Activated T-helper 1 cell treated with Interleukin-2 at 50 U/mL for 16 hours (primary cell): Measurements from ENCODE around the gene PAX7.
"Not testable (repeated sequence)": the region's sequence is repeated elsewhere in the genome, so short reads cannot be mapped to it uniquely, and the experiment has no call there.

ENCODE experiments used
- DNase-seq: peaks from one replicate; pipeline ENCODE4 v3.0.0-alpha.2; 2020; ENCODE audit warnings: low read depth

PAX7 gene

DNA sequence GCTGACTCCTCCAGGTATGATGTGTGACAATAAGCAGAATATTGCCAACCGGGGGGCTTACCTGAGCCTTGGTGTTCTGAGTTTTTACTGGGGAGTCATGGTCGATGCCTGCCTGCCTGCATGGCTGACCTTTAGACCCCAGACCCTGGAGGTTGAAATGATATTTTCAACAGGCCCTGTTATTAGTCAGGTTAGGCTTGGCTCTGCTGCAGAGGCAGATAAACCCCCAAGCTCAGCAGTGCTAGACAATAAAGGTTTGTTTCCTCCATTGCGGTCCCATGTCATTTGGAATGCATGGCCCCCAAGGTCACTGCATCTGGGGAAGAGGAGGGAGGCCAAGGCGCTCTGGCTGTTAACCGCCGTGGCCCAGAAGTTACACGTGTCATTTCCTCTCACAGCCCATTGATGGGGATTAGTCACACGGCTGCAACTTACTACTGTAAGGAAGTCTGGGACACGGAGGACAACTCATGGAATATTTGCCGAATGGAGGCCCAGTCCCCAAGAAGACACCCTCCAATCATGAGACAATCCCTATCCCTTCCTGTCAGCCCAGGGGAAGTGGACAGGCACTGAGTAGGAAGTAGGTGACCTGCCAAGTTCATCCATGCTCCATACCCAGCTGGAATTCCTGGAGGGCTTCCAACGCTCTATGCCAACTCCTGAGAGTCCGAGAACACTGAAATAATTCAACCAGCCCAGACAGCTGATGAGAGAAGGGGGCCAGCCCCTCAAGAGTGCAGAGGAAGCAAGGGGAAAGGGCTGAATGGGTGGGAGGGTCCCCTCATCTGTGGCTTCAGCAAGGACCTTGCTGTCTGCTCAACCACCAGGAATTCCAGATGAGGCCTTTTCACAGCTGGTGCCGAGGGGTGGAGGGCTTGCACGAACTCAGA lies 131.5 kb downstream of the PAX7 start:
- no peak for DNase-seq

DNA sequence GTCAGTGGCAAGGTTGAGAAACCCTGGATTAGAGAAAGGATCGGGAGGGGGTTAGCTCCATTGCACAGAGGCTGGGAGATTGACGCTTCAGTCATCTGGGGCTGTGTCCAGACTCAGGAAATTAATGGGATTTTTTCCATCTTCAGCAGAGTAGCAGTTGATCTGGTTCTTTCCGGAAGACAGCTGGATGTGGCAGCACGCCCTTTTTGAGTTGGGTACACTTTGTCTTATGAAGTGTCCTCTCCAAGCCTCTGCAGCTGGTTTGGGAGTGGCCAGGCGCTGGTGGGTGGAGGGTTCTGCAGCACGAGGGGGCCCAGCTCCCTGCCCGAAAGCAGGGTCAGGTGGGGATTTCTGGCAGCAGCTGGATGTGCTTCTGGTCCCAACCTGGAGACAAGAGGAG lies 133.7 kb downstream of the PAX7 start:
- no peak for DNase-seq

DNA sequence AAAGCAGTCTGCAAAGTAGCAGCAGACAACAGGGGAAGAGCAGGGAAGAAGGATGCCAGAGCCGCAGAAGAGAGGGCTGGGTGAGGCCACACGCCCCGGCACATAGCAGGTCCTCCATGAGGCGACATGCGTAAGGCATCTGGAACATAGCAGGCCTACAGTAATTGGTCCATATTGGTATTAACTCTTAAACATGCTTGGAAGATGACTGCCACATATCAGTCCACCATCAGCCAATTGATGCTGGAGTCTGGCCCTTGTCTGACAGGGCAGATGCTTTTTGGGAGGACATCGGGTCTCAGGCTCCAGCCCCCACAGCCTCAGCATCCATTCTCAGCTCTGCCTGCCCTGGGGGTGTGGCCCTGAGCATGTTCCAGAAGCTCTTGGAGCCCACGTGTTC lies 135.1 kb downstream of the PAX7 start:
- DNase-seq: no peak

DNA sequence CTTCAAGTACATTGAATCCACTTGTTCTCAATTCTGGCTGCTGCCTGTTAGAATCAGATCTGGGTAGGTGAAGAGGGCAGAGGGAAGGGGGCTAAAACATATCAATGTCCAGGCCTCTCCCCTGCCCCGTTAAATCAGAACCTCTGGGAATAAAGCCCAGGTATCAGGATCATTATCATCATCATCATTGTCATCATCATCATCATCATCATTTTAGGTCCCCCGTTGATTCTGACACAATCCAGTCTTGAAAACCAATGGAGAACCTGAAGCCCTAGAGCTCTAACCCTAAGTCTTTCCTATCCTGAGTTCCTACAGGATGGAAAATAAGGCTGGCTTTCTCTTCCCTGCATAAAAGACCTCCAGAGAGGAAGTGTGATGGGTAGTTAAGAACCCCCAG lies 135.7 kb downstream of the PAX7 start:
- DNase-seq: no peak

DNA sequence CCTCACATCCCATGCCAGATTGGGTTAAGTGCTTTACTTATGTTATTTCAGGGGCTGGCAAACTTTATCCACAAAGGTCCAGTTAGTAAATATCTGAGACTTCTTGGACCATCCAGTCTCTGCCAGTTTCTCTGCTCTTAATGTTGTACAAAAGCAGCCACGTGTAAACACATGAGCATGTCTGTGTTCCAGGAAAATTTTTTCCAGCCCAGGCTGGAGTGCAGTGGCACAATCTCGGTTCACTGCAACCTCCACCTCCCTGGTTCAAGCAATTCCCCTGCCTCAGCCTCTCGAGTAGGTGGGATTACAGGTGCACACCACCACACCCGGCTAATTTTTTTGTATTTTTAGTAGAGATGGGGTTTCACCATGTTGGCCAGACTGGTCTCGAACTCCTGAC lies 136.9 kb downstream of the PAX7 start:
- DNase-seq: not testable (repeated sequence)

DNA sequence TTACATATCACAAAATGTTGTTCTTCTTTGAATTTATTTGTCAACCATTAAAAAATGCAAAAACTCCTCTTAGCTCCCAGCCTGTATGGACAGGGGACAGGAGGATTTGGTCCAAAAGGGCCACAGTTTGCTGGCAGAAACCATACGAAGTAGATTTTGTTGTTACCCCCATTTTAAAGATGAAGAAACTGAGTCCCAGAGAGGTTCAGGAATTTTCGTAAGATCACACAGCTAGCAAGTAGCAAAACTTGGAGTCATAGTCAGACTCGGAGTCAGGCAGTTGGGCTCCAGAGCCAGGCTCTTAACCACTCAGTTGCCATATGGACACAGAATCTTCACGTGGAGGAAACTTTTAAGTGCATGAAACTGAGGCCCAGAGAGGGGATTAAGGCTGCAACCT lies 137.4 kb downstream of the PAX7 start:
- no peak for DNase-seq

DNA sequence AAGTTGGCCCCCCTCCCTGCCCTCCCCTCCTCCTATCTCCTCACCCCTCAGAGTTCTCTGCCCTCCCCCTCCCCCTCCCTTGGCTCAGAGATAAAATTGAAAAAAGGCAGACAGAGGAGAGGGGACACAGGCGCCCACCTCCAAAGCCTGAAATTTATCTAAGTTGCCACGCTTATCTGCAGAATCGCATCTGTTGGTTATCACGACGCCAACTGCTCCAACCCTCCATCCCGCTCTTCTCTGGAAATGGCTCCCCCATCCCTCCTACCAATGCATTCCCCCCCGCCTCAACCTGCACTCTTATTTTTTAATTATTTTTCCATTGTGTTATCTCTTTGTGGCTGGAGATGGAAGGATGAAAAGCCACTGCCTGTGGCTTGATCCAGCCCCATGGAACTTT lies 138.5 kb downstream of the PAX7 start:
- DNase-seq: no peak

DNA sequence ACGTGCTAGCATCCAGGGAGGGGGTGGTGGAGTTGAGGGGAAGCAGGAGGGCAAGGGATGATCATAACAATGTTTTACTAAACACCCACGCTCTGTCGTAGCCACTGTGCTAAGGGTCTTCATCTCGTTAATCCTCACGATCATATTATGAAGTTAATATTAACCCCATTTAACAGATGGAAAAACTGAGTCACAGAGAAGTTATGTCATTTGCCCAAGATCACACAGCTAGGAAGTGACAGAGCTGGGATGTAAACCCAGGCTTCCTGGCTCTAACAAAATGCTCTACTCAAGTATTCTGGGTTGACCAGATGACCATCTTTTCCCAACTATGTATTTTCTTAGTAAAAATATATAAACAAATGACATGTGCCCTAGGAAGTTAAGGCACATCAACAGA lies 140.2 kb downstream of the PAX7 start:
- DNase-seq: no peak

DNA sequence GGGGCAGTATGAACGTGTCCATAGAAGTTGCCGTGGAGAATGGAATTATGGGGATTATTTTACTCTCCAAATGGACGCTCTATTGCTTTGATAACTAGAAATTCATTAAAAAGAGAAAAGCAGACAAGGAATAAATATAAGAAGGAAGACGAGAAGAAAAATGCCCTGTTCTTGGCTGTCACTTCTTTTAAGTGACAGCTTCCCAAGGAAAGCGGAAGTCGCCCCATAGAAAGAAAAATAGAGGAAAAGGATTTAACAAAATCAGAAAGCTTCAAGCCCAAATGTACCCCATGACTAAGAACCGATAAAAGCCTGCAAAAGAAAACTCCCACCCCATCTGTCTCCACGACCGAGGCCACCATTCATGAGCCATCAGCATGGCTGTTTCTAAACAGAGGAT lies 143.1 kb downstream of the PAX7 start:
- no peak for DNase-seq

DNA sequence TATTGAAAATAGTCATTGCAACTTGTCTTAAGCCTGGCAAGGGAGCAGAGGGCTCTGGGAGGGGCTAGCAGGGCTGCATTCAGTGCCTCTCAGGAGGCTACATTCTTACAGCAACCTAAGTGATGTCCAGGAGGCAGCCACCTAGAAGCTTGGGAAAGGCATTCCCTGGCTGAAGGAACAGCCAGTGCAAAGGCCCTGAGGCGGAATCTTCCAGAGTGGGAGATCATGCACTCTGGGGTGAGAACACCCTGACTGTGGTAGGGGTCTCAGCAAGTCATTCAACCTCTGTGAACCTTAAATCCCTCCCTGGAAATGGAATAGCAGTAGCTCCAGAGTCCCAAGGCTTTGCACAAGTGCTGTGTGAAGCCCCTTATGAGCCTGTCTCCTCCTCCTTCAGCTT lies 144.7 kb downstream of the PAX7 start:
- no peak for DNase-seq

DNA sequence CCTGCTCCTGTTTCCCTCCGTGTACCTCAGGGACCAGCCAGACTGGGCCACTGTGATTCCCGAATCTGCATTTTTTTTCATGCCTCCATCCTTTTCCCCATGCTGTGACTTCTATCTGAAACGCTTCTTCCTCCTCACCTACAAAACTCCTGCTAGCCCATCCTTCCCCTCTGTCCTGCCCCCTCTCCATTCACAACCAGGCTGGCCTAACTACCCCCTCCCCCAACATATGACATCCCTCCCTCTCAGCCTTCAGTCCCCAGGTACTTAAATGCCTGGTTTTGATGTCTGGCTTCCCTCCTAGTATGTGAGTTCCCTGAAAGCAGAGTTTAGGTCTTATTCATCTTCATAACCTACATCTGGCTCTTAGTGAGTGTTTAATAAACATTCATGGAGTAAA lies 146.1 kb downstream of the PAX7 start:
- no peak for DNase-seq

DNA sequence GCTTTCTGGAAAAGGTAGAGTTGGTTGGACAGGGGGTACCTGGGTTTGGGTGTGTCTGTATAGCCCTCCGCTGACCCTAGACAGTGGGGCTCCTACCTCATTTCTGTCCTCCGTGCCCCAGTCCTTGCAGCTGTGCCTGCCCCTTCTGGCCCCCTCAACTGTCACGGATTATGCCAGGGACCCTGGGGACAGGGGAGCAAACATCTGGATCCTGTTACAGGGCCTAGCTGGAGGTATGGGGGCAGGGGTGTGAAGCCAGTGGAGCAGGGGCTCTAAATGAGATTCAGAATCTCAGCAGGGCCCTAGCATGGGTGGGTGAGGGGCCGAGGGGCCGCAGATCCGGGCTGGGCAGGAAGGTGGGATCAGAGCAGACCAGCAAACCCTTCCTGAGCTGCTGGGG lies 147.8 kb downstream of the PAX7 start:
- DNase-seq: no peak

DNA sequence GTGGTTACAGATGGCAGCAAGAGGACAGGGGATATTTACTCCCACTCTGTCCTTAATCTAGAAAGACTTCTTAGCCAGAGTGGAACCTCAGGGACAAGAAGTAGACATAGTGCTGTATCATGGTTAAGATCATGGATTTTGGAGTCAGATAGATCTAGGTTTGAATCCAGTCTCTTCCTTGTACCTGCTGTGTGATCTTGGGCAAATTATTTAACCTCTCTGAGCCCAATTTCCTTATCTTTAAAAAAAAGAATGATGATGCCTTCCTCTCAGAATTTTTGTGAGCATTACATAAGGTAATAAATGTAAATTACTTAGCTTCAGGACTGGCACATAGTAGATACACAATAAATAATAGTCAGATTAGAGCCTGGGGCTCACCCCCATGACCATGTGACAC lies 150.4 kb downstream of the PAX7 start:
- DNase-seq: no peak

DNA sequence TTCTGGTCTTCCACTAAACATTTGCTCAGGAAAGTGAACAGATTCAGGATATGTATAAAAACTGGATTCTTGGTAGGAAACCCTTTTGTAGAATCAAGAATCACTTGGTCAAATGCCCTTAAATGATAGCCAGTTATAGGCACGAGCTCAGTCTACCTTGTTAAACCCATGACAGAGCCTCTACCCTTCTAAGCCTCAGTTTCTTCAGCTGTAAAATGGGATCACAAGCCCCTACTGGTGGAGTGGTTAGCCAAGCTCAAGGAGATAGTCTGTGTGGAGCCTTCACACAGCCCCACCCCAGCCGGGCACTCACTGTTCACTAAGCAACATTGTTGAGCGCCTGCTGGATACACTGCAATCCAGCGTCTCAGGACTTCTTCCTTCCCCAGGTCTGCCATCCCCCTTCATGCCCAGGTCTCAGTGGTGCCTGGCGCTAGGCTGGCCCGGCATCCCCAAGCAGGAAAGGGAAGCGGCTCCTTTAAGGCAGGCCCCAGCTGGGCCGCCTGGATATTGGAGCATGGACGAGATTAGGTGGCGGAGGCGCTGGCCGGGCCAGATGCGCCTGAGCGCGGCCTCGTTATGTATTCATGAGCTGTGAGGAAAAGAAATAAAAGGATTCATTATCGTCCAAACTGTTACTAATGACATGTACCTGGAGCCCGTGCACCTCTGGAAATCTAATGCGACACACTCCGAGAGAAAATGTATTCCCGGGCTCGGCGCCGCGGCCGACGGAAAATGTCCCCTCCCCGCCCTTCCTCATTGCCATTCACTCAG lies 153.2 kb downstream of the PAX7 start:
- DNase-seq: no peak

DNA sequence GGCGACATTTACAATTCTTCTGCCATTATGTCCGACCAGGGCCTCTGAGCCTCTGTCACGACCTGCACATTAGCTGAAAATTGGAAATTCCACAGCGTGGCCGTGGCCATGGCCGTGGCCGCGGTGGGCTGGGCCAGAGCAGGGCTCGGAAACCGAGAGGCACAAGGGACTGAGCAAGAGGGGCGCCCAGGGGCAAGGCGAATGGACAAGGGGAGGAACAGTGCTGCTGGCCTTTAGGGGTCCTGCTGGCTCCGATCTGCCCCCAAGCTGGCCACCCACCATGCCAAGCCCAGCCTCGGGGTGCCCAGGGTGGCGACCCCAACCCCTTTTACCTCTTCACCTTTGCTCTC lies 153.8 kb downstream of the PAX7 start:
- DNase-seq: no peak

DNA sequence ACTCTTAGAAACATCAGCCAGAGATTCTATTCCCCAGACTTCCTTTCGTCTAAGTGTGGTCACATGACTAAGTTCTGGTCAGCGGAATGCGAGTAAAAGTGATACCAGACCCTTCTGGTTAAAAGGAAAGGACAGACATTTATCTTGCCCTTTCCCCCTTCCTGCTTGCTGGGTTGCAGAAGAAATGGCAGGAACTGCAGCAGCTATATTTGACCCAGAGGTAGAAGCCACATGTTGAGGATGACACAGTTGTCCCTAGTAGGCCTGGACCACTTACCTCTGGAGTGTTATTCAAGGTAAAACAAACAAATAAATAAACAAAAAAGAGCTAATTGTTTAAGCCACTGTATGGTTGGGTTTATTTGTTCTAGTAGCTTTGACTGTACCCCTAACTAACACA lies 155.5 kb downstream of the PAX7 start:
- no peak for DNase-seq

DNA sequence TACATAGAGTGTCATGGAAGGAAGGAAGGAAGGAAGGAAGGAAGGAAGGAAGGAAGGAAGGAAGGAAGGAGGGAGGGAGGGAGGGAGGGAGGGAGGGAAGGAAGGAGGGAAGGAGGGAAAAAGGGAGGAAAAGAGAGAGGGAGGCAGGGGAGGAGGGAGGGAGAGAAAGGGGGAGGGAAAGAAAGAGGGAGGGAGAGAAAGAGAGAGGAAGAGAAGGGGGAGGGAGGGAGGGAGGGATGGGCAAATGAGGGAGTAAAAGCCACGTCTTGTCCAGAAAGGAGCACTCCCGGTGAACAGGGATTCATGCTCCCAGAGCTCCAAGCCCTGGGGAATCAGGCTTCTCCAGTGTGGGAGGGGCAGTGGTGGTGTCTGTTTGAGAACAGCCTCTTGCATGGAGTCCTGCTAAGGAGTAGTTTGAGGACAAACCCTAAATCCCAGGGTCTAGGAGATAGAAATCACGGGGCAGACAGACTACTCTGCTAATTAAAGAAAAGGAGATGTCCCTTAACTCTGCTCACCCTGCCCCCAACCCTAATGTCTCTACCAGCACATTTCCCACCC lies 157.3 kb downstream of the PAX7 start:
- DNase-seq: no peak

DNA sequence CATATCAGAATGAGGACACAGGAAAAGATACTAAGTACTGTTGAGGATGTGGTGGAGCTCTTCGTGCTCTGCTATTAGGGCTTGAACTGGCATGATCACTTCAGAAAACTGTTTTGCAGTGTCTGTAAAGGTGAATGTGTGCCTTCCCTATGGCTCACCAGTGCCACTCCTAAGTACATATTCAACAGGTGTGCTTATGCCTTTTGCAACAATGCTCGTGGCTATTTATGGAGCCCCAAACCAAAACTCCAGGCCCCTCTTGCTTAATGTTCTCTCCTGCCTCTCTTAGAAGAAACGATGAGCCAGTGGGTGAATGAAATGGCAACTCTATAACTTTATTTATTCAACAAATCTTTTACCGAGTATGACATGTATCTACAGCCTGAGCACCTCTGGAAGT lies 158.6 kb downstream of the PAX7 start:
- no peak for DNase-seq

DNA sequence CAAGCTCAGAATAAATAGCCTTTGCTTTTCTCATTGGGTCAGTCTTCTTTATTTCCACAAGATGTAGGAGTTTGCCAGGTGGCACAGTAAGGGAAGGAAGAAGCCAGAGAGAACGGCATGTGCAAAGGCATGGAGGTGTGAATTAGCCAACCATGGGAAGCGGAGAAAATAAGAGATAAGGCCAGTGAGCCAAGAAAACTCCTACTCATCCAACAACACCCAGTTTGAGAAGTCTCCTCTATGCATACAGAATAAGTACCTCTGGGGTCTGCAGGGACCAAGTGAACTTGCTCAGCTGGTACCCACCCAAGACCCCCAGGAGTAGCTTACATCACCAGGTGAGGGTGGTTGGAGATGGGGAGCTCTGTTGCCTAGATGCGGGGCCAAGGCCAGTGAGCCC lies 162.1 kb downstream of the PAX7 start:
- DNase-seq: no peak

DNA sequence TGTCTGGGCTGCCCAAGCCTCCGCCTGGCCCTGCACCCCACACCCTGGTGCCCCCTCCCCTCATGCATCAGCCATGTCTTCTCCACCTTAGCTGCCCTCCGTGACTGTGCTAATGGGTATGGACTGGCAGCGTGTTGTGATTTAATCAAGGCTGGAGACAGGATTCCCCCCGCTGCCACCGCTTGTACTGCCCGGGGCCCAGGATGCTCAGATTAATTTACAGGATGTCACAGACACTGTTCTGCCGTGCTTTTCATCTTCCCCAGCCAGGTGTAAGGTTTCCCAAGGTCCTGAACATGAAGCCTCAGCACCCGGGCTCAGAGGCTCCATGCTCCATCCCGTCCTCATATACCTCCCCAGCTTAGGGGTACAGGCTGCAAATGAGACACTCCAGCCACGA lies 162.5 kb downstream of the PAX7 start:
- no peak for DNase-seq

DNA sequence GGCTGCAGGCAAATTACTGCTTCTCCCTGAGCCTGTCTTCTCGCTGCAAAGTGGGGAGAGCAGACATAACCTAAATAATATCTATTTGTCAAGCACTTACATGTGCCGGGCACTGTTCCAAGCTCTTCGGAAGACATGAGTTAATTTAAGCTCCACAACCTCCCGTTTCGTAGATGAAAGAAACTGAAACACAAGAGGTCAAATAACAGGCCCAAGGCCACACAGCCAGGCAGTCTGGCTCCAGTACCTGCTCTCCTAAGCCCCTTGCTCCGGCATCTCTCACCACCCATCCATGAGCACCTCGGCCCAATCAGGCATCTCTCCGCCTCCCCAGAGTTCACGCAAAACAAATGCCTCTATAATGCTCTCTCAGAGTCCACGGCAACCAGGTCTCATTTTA lies 163.4 kb downstream of the PAX7 start:
- no peak for DNase-seq

DNA sequence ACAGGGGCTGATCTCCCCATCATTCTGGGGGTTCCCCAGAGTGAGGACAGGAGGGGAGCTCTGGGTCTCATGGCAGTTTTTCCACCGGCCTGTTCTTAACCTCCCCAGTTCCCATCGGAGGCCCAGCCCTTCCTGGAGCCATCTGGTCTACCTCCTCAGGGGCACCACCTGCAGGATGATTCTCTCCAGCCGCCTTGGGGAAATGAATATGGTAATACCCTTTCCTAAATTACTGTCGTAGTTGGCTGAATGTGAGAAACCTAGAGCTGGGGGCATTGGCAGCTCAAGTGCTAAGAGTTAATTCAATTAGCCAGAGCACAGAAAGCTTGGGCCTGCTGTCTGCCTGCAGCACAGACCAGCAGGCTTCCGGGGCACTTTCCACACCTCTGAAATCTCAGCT lies 163.9 kb downstream of the PAX7 start:
- no peak for DNase-seq

DNA sequence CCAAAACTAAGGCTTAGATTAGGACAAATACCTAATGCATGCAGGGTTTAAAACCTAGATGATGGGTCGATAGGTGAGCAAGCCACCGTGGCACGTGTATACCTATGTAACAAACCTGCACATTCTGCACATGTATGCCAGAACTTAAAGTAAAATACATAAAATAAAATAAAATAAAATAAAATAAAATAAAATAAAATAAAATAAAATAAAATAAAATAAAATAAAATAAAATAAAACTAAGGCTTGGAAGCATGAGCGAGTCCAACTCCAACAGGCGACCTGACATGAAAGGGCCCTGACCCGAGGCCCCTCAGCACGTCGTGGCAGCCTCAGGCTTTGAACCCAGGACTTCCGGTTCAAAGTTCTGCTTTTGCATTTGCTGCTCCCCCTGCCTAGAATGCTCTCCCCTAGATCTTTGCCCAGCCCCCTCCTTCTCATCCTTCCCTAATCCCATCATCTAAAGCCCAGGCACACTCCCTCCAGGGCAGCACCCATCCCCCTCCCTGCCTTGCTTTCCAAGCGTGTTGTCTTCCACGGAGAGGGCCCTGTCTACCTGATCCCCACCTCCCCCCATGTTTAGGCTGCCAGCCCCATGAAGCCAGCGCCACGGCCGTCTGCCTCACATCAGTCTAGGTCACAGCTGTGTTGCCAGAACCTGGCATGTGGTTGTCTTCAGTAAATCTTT lies 164.5 kb downstream of the PAX7 start:
- no peak for DNase-seq
